ENCODE data around the gene RPS4Y1.
"Not testable (repeated sequence)": the region's sequence is repeated elsewhere in the genome, so short reads cannot be mapped to it uniquely, and the experiment has no call there.

Gene RPS4Y1

DNA sequence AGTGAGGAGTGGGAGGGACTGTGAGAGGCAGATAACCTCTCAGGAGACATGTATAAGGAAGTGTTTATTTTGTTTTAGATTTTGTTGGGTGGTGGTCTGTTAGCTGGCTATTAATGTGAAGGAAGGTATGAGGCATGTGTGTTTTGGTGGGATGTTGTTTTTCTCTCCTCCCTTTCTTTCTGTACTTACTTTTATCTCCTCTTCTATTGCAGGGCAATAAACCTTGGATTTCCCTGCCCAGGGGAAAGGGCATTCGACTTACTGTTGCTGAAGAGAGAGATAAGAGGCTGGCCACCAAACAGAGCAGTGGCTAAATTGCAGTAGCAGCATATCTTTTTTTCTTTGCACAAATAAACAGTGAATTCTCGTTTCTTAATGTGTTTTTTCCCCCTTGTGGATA is 25.2 kb downstream of the RPS4Y1 start:
- TF ChIP-seq, protein P1, sequence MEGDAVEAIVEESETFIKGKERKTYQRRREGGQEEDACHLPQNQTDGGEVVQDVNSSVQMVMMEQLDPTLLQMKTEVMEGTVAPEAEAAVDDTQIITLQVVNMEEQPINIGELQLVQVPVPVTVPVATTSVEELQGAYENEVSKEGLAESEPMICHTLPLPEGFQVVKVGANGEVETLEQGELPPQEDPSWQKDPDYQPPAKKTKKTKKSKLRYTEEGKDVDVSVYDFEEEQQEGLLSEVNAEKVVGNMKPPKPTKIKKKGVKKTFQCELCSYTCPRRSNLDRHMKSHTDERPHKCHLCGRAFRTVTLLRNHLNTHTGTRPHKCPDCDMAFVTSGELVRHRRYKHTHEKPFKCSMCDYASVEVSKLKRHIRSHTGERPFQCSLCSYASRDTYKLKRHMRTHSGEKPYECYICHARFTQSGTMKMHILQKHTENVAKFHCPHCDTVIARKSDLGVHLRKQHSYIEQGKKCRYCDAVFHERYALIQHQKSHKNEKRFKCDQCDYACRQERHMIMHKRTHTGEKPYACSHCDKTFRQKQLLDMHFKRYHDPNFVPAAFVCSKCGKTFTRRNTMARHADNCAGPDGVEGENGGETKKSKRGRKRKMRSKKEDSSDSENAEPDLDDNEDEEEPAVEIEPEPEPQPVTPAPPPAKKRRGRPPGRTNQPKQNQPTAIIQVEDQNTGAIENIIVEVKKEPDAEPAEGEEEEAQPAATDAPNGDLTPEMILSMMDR (IDR thresholded peaks at IDR 0.05), result no peak
- Mint-ChIP-seq H3K27me3 (ENCODE audit: low read depth, poor library complexity) (no peaks in the 10 kb centered on the region), H3K36me3 (ENCODE audit: low read depth) (no peaks in the 10 kb centered on the region), H3K9me3 (no peaks in the 10 kb centered on the region), H3K4me3 (no peak overlapping the region), H3K4me1 (no peaks in the 10 kb centered on the region), H3K27ac (no peak overlapping the region)
- no peak for DNase-seq

DNA sequence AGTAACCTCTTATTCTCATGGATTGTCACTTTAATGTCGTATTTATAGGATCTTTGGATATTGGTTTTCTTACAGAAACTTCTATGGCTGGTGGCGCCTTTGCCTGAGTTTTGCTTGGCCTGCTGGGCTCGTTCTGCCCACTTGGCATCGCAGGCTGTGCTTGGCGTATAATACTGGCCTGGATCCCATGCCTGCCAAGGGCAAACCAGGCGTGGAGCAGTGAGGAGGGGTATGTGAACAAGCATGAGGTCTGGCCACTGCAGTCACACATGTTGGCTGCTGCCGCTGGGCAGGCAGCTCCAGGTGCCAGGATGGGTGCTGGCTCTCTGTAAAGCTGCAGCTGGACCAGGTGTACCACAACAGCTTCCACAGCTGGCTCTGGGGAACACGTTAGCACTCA is 26.1 kb downstream of the RPS4Y1 start:
- Mint-ChIP-seq H3K27ac (no peak overlapping the region), H3K36me3 (ENCODE audit: low read depth) (no peaks in the 10 kb centered on the region), H3K4me1 (no peaks in the 10 kb centered on the region), H3K27me3 (ENCODE audit: low read depth, poor library complexity) (no peaks in the 10 kb centered on the region), H3K4me3 (no peak overlapping the region), H3K9me3 (no peaks in the 10 kb centered on the region)
- DNase-seq, result no peak
- TF ChIP-seq, protein P1 (IDR thresholded peaks at IDR 0.05), result no peak

DNA sequence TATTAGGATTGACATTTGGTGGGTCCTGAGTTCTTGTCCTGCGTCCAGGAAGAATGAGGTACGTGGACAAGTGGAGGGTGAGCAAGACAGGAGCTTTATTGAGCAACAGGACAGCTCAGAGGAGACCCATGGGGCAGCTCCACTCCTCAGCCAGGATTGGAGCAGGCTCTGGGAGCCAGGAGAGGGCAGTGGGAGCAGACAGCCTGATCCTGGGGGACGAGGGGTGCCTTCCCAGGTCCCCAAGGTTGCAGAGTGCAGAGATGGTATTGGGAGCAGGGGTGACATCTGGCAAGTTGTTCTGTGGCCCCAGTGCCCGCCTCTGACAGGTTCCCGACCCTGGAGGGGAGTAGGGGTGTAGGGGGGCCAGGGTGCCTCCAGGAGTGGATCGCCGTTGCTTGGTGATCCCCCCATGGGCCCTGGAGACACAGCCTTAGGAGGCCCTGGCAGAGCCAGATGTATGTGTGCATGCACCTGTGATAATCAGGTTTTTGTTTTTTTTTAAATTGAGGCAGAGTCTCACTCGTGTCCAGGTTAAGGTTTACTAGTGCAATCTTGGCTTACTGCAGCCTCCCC is 26.7 kb downstream of the RPS4Y1 start:
- DNase-seq, result no peak
- no peak overlapping the region for H3K4me3 Mint-ChIP-seq
- H3K27ac Mint-ChIP-seq, result no peak overlapping the region
- no peaks in the 10 kb centered on the region for H3K36me3 Mint-ChIP-seq (ENCODE audit: low read depth)
- TF ChIP-seq, protein P1 (IDR thresholded peaks at IDR 0.05), result no peak
- H3K9me3 Mint-ChIP-seq, result no peaks in the 10 kb centered on the region
- H3K27me3 Mint-ChIP-seq (ENCODE audit: low read depth, poor library complexity), result no peaks in the 10 kb centered on the region
- no peaks in the 10 kb centered on the region for H3K4me1 Mint-ChIP-seq

DNA sequence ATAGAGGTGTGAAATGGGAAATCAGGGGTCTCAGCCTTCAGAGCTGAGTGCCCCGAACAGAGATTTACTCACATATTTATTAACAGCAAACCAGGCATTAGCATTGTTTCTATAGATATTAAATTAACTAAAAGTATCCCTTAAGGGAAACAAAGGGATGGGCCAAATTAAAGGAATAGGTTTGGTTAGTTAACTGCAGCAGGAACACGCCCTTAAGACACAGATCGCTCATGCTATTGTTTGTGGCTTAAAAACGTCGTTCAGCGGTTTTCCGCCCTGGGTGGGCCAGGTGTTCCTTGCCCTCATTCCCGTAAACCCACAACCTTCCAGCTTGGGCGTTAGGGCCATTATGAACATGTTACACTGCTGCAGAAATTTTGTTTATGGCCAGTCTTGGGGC is 30.8 kb downstream of the RPS4Y1 start:
- H3K4me3 Mint-ChIP-seq; H3K4me1 Mint-ChIP-seq; H3K27ac Mint-ChIP-seq; DNase-seq; H3K36me3 Mint-ChIP-seq (ENCODE audit: low read depth); H3K9me3 Mint-ChIP-seq; H3K27me3 Mint-ChIP-seq (ENCODE audit: low read depth, poor library complexity): not testable (repeated sequence)

DNA sequence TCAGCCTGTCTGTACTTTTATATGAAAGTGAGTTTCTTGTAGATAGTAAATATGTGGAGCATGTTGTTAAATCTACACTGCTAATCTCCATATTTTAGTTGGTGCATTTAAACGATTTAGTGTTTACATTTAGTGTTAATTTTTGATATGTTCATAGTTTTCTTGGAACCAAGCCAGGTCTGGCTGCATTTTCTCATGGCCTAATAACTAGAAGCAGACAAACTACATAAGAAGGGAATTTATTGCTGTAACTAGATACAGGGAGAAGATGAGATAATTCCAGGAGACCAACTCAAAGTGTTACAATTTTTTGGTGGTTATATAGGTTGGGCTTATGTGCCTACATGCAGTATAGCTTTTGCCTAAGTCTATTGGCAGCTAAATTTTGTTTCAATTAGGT is 32.8 kb downstream of the RPS4Y1 start:
- no peak overlapping the region for H3K4me3 Mint-ChIP-seq
- no peaks in the 10 kb centered on the region for H3K9me3 Mint-ChIP-seq
- no peaks in the 10 kb centered on the region for H3K27me3 Mint-ChIP-seq (ENCODE audit: low read depth, poor library complexity)
- no peak for DNase-seq
- no peaks in the 10 kb centered on the region for H3K36me3 Mint-ChIP-seq (ENCODE audit: low read depth)
- no peaks in the 10 kb centered on the region for H3K4me1 Mint-ChIP-seq
- H3K27ac Mint-ChIP-seq, result no peak overlapping the region
- TF ChIP-seq, protein P1 (IDR thresholded peaks at IDR 0.05), result no peak

DNA sequence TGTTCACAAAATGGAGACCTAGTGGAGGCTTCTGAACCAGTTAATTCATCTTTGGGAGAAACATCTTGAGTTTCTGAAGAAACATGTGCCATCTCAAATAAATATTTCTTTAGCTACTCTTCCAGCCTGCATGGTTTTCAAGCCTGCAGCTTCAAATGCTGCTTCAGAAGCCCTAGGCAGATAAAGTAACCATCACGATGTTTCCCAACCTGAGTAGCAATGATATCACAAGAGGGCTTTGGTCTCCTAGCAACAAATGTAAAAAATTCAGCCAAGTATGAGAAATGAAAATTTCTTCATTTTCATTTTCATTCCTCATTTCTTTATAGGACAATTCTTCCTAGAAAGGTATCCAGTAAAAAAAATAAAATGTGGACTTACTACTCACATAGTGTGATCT is 42.2 kb downstream of the RPS4Y1 start:
- Mint-ChIP-seq H3K27ac (no peak overlapping the region), H3K9me3 (no peaks in the 10 kb centered on the region), H3K4me3 (no peak overlapping the region), H3K36me3 (ENCODE audit: low read depth) (no peaks in the 10 kb centered on the region), H3K27me3 (ENCODE audit: low read depth, poor library complexity) (no peaks in the 10 kb centered on the region), H3K4me1 (no peaks in the 10 kb centered on the region)
- no peak for DNase-seq
- TF ChIP-seq, protein P1 (IDR thresholded peaks at IDR 0.05), result no peak
